Activated B cell treated with CpG ODN at 0.5 μM for 24 hours (primary cell): ENCODE results near the gene ANXA10. TPM values are rescaled to one million over a fixed set of nuclear protein-coding genes. Genes with fewer than 3 reads are reported as not detected.

Experiments used
- ATAC-seq: fragments of 200-7000 bp; cut with Tn5 transposase; one replicate; pipeline ENCODE4 v1.10.0; 2021; ENCODE audit warnings: low read depth, mild to moderate bottlenecking, moderate library complexity
- CTCF ChIA-PET: fragments of 350-600 bp; sonication (Branson Sonifier 250); formaldehyde crosslinking; loops from one replicate; lab custom pipeline; 2021; ENCODE audit warnings: antibody characterized with exemption; lab: Charles Lee
- POLR2A ChIA-PET: fragments of 350-600 bp; sonication (Branson Sonifier 250); formaldehyde crosslinking; loops from one replicate; lab custom pipeline; 2021; ENCODE audit warnings: antibody characterized with exemption; lab: Charles Lee
- DNase-seq: peaks from one replicate; pipeline ENCODE4 v3.0.0; 2022
- H3K27ac Mint-ChIP-seq: one replicate; pipeline ENCODE4 v1.8.0; 2020; ENCODE audit warnings: mixed read lengths
- H3K27me3 Mint-ChIP-seq: one replicate; pipeline ENCODE4 v1.8.0; 2021; ENCODE audit warnings: mixed read lengths
- H3K36me3 Mint-ChIP-seq: one replicate; pipeline ENCODE4 v1.8.0; 2021; ENCODE audit warnings: low read depth, mixed read lengths
- H3K4me1 Mint-ChIP-seq: one replicate; pipeline ENCODE4 v1.8.0; 2021; ENCODE audit warnings: mixed read lengths
- H3K4me3 Mint-ChIP-seq: one replicate; pipeline ENCODE4 v1.8.0; 2020; ENCODE audit warnings: mild to moderate bottlenecking, mixed read lengths
- H3K9me3 Mint-ChIP-seq: one replicate; pipeline ENCODE4 v1.8.0; 2020; ENCODE audit warnings: mixed read lengths
- intact Hi-C: fragments of 100-400 bp; cut with micrococcal nuclease; formaldehyde crosslinking; loops from one replicate; pipeline ENCODE4 v1.15.1; 2024
- total RNA-seq: library from RNA; stranded (reverse); gene quantifications from 2 replicates; pipeline ENCODE4 v1.2.3, GENCODE V29; 2022
- TF ChIP-seq, protein P1 (sequence below): fragments of 200-600 bp; IDR thresholded peaks from one replicate; pipeline ENCODE4 v1.8.0; 2022; ENCODE audit warnings: antibody characterized with exemption, mild to moderate bottlenecking

ANXA10 gene
- total RNA-seq, 1 donor from 2014 or later: not detected

GRCh38 chr4:168220893-168221292, 128.6 kb downstream of the ANXA10 start:
- Mint-ChIP-seq H3K4me1 (no peaks in the 10 kb centered on the region), H3K36me3 (peaks cover 77% of the 10 kb centered on the region), H3K4me3 (no peak overlapping the region), H3K27me3 (no peaks in the 10 kb centered on the region), H3K27ac (no peak overlapping the region), H3K9me3 (peaks cover 2% of the 10 kb centered on the region)
- DNase-seq (no peak), ATAC-seq (no peak)
- ChIA-PET CTCF (no interaction called here), POLR2A (no interaction called here)
- intact Hi-C loops: no loop called here
- TF ChIP-seq, protein P1, sequence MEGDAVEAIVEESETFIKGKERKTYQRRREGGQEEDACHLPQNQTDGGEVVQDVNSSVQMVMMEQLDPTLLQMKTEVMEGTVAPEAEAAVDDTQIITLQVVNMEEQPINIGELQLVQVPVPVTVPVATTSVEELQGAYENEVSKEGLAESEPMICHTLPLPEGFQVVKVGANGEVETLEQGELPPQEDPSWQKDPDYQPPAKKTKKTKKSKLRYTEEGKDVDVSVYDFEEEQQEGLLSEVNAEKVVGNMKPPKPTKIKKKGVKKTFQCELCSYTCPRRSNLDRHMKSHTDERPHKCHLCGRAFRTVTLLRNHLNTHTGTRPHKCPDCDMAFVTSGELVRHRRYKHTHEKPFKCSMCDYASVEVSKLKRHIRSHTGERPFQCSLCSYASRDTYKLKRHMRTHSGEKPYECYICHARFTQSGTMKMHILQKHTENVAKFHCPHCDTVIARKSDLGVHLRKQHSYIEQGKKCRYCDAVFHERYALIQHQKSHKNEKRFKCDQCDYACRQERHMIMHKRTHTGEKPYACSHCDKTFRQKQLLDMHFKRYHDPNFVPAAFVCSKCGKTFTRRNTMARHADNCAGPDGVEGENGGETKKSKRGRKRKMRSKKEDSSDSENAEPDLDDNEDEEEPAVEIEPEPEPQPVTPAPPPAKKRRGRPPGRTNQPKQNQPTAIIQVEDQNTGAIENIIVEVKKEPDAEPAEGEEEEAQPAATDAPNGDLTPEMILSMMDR: no peak

- ChIA-PET CTCF (no interaction called here), POLR2A (no interaction called here)
- ATAC-seq (no peak), DNase-seq (no peak)
- no peaks in the 10 kb centered on the region for H3K4me1 Mint-ChIP-seq
- intact Hi-C loops: no loop called here
- H3K27ac Mint-ChIP-seq: no peak overlapping the region
- peaks cover 2% of the 10 kb centered on the region for H3K9me3 Mint-ChIP-seq
- H3K4me3 Mint-ChIP-seq: no peak overlapping the region
- no peaks in the 10 kb centered on the region for H3K27me3 Mint-ChIP-seq
- H3K36me3 Mint-ChIP-seq: peaks cover 81% of the 10 kb centered on the region
- TF ChIP-seq, protein P1: no peak
Observed at GRCh38 chr4:168221301-168221700, 129.0 kb downstream of the ANXA10 start.

Other genes with a start within 250 kb of the ANXA10 start
- gene DDX60, start 226.2 kb downstream of the ANXA10 start, total RNA-seq: 17.6 and 17.9 TPM in 2 replicates